GM21528 (cell line): ENCODE measurements around the gene PSMB9.

ENCODE experiments used
- ATAC-seq: cut with Tn5 transposase; IDR thresholded peaks from one replicate; pipeline ENCODE4 v1.9.1; 2021; ENCODE audit warnings: mild to moderate bottlenecking, moderate library complexity; ENCODE audit not compliant: unreplicated experiment, low FRiP score

The PSMB9 gene

GRCh38 chr6:32838114-32838958, 15.7 kb upstream of the PSMB9 start, which contains the start of gene TAP2:
Gene TAP2, minus strand, starts transcription at chr6:32838739. Its CDS starts 506 bp downstream, at chr6:32838233.
- ATAC-seq: peak; percentile 59

GRCh38 chr6:32839356-32839755, 14.6 kb upstream of the PSMB9 start:
- no peak for ATAC-seq

- ATAC-seq: no peak
Observed at GRCh38 chr6:32840604-32841246, 13.3 kb upstream of the PSMB9 start.

- ATAC-seq: no peak
Observed at GRCh38 chr6:32842021-32842650, 11.9 kb upstream of the PSMB9 start.

GRCh38 chr6:32842690-32843089, 11.3 kb upstream of the PSMB9 start:
- ATAC-seq: no peak

GRCh38 chr6:32843331-32843978, 10.5 kb upstream of the PSMB9 start:
- peak; percentile 0 for ATAC-seq

GRCh38 chr6:32843979-32844838, 9.8 kb upstream of the PSMB9 start, which contains the start of gene PSMB8:
Gene PSMB8, minus strand, starts transcription at chr6:32844047. Its CDS starts 51 bp downstream, at chr6:32843996.
- peak; percentile 77 for ATAC-seq

- ATAC-seq: no peak
Observed at GRCh38 chr6:32844839-32845383, 9.1 kb upstream of the PSMB9 start.

- ATAC-seq: no peak
Observed at GRCh38 chr6:32845384-32845884, 8.6 kb upstream of the PSMB9 start.

- no peak for ATAC-seq
Observed at GRCh38 chr6:32847004-32847403, 7.0 kb upstream of the PSMB9 start.

- ATAC-seq: no peak
Observed at GRCh38 chr6:32847795-32848194, 6.2 kb upstream of the PSMB9 start.

GRCh38 chr6:32849126-32849525, 4.9 kb upstream of the PSMB9 start:
- ATAC-seq: no peak

GRCh38 chr6:32851025-32851424, 3.0 kb upstream of the PSMB9 start:
- ATAC-seq: no peak

- no peak for ATAC-seq
Observed at GRCh38 chr6:32852018-32852843, 1.8 kb upstream of the PSMB9 start.

GRCh38 chr6:32852844-32853540, 1.0 kb upstream of the PSMB9 start:
- ATAC-seq: peak; percentile 14

GRCh38 chr6:32854376-32855178, 585 bp downstream of the PSMB9 start:
- peak; percentile 11 for ATAC-seq
